Stimulated activated CD8-positive, alpha-beta memory T cell treated with anti-CD3 and anti-CD28 coated beads, Interleukin-4, amount 100 ng/mL, for 1 hour (primary cell): Measurements from ENCODE around the gene CAMSAP1.
"Not testable (repeated sequence)": the region's sequence is repeated elsewhere in the genome, so short reads cannot be mapped to it uniquely, and the experiment has no call there.

Source experiments
- DNase-seq, 2 donors: peaks; one replicate each; pipeline ENCODE4 v3.0.0-alpha.2; 2020; ENCODE audit warnings: low read depth in 2 of 2, low spot score in 1 of 2

Gene CAMSAP1

DNA sequence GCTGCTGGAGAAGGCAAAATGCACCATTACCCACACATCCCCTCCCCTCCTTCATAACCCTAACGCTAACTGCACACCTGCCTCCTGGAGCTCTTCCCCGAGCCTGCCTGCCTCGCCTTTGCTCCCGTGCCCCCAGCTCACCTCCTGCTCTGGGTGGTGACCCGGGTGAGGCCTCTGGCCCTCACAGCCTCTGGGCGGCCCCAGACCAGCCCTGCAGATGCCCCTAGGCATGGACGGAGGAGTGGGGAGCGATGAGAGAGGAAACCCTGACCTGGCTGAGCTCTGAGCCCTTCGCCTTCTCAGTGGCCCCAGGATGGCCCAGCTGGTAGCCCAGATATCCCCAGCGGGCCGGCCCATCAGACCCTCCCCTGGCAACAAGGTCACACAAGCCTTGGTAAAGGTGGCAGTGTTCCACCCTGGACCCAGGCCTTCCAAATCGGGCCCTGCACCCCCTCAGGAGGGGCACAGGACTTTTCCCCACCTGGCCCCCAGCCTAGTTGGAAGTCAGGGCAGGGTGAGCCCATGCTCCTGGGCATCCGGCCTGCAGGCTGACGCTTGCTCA is 14.5 kb upstream of the CAMSAP1 start:
- DNase-seq = no peak

DNA sequence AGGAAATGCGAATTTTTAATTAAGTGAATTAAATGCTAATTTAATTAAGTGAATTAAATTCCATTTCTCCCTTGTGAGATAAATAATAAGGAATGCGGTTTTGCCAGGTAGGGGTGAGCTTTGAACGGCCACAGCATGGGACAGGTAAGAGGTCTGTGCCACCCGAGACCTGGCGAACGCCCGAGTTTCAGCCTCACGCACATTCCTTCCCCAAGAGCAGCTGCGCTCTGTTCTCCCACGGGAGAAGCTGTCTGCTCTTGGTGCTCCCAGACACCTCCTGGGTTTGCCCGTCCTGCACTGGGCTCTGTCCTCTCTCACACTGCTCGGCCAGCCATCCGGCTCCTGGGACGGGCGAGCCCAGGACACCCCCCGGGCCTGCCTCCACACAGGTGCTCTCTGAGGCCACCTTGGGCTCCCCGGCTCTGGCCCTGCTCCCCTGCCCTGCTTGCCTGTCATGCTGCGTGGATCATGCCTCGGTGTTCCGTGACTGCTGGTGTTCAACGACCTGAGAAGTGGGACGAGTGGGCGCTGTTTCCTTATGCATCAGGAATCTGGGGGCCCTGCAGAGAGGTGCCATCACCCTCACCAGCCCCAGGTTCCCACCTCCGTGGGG is 13.7 kb upstream of the CAMSAP1 start:
- no peak for DNase-seq

DNA sequence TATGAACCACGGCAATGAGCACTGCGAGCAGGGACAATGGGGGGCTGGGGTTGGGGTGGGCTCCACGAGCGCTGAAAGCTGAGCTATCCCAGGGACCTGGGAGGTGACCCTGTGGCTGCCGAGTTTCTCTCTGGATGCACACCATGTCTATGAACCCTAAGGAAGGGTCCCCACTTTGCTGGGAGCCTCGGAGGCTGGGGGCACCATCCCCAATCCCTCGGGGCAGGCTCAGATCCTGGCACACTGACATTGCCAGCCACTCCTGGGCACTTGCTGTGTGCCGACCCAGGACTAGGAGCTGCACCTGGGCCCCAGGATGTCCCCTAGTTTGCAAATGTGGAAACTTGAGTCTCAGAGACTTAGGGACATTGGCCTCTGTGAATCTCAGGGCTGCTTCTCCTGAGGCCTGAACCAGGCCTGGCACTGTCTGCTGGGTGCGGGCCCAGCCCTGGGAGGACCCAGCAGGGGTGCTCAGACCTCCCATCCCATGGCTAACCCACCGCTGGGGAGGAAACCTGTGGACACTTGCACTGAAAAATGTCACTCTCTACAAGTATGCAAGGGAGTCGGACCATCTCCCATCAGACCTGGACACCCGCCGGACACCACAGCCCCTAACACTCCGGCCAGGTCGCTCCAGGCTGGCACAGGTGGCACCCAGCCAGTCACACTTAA is 13.0 kb upstream of the CAMSAP1 start:
- DNase-seq = no peak

DNA sequence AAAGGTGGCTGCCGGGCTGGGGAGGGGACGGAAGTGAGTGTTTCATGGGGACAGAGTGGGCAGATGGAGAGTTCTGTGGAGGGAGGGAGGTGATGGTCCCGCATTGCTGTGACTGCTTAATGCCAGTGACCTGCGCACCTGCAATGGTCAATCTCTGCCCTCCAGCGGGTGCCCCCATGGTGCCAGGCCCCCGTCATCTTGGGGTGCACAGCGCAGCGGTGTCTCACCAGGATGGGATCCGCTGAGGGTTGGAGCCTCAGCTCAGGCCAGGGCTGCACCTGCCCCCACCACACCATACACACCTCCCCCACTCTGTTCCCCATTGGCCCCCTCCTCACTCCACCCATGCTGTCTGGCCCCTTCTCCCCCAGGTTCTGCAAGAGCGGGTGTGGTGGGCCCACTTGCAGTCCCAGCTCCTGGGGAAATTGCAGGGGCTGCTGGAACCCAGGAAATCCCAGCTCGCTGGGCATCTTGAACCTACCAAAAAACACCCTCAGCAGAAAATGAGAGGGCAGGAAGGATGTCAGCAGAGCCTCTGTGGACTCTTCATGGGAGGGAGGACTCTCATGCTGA is 12.1 kb upstream of the CAMSAP1 start:
- DNase-seq = no peak

GRCh38 chr9:135916227-135916626 is 8.9 kb upstream of the CAMSAP1 start:
- not testable (repeated sequence) for DNase-seq

DNA sequence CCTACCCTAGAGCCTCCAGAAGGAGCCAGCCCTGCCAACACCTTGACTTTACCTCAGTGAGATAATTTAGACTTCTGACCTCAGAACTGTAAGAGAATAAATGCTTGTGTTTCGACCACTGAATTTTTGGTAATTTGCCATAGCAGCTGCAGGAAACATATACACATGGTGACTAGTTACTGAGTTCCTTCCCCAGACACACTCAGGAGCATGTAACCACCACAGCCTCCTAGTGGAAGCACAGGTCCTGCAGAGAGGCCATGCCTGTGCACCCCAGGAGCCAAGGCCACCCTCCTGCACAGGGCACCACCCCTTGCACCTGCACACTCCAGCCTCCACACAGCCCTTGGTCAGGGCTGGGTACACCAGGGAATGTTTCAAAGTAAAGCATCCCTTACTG is 7.6 kb upstream of the CAMSAP1 start:
- DNase-seq = no peak

DNA sequence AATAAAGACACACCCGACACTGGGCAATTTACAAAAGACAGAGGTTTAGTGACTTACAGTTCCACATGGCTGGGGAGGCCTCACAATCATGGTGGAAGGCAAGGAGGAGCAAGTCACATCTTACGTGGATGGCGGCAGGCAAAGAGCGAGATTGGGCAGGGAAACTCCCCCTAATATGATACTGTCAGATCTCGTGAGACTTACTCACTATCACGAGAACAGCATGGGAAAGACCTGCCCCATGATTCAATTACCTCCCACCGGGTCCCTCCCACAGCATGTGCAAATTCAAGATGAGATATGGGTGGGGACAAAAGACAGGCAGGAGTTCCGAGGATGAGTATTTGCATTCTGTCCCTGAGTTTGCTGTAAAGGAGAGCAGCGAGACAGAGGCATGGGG is 3.9 kb upstream of the CAMSAP1 start:
- not testable (repeated sequence) for DNase-seq

GRCh38 chr9:135910757-135911156 is 3.4 kb upstream of the CAMSAP1 start:
- DNase-seq = no peak

DNA sequence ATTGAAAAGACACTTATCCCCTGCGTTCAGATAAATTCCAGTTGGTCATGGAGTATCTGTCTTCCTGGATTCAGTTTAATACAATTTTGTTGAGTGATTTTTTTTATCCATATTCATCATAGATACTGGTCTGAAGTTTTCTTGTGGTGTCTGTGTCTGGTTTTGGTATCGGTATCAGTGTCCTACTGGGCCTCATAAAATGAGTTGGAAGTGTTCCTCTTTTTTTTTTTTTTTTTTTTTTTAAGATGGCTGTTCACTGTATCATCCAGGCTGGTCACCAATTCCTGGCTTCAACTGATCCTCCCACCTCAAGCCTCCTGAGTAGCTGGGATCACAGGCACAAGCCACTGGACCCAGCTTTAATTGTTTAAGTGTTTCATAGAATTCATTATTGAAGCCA is 2.9 kb upstream of the CAMSAP1 start:
- no peak for DNase-seq

GRCh38 chr9:135909371-135909770 is 2.0 kb upstream of the CAMSAP1 start:
- DNase-seq = no peak

- DNase-seq = no peak
Measured at GRCh38 chr9:135908754-135909204, 1.4 kb upstream of the CAMSAP1 start.

DNA sequence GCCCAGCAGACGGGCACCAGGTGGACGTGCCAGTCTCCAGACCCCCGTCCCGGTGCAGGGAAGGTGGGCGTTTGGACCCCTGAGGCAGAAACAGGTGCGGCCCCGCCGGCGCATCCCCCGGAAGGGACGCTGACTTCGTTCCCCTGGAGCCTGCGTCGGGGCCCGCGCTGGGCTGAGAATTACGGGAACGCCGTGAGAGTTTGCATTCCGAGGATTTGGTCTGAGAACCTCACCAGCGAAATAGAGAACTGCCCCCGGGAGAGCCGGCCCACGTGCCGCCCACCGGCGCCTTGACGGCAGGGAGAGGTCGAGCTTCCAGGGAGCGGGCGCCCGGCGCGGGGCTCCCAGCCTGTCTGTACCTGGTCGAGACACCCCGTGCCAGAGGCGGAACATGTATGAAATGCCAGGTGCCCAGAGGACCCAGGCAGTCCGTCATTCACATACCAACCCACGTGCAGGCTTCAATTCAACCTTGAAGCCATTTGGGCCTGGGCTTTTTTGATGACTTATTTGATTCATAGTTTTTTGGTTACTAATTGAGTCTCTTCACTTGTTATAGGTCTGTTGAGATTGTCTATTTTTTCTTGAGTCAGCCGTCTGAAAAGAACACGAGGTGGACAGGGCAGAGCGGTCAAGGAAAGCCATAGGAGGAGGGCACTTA is 877 bp upstream of the CAMSAP1 start:
- DNase-seq = no peak

DNA sequence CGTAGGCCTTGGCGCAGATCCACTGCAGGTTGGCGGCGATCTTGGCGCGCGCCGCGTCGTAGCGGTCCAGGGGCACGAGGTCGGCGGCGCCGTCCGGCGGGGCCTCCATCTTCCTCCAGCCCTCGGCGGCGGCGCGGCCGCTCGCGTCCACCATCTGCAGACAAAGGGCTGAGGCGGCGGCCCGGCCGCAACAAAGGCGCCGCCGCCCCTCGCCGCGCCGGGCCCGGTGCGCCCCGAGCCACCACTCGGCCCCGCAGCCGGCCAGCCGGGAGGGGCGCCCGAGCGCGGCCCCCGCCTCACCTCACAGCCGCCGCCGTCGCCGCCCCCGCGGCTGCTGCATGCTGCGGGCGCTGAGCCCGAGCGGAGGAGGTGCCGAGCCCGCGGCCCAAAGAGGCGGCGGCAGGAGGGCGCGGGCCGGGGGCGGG is 328 bp downstream of the CAMSAP1 start:
- DNase-seq = no peak

- DNase-seq = no peak
Measured at GRCh38 chr9:135906291-135907005, 898 bp downstream of the CAMSAP1 start.

DNA sequence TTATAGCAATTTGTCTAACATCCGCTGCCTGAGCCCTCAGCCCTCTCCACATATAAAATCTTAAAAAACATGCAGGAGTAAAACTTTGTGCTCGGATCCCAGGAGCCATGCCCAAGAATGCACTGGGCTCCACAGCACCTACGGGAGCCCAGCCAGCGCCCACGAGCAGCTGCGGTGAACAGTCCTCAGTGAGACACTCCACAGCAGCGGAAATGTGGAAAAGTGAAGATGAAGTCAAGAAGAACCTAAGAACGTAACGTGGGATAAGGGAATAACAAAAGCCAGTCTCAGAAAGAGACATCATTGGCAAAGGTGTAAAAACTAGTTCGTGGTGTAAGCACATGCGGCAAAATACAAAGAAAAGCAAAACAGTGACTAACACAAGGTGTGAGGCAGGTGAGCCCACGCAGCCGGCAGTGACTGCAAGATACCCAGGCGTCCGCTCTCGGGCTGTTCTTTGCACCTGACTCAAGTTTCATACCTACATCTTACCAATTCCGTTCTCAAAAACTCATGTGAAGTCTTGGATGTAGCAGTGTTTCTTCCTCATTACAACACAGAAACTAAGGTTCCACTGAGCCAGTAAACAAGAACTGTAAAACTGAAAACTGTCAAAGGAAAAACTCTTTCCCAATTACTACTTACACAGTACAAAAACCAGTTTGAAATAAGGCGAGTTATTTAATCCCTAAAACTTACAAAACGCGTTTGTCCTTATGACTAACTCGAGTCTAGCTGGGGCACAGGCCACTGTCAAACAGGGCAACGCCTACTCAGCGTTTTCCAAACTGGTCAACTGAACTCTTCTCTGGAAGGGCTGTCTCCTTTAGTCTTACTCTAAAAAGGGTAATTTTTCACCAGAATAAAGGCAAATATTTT is 1.7 kb downstream of the CAMSAP1 start:
- no peak for DNase-seq

DNA sequence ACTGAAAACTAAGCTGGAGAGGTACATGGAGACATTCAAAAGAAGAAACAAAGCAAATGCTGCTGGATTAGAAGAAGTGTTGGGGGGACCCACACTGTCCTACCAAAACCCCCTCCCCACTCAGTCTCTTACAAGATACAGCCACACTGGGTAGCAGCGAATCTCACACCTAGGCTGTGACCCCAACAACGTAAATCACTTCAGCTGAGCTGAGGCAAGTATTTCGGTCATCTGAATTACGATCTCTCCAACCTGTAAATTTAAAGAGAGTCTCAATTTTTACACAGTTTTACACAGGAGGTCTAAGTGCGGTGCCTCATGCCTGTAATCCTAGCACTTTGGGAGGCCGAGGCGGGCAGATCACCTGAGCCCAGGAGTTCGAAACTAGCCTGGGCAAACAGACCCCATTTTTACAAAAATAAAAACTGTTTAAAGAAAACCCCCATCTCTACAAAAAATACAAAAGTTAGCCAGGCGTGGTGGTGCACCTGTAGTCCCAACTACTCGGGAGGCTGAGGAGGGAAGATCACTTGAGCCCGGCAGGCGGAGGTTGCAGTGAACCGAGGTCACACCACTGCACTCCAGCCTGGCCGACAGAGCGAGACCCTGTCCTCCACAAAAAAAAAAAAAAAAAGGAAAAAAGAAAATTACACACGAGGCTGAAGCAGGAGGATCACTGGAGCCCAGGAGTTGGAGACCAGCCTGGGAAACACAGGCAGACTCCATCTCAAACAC is 3.4 kb downstream of the CAMSAP1 start:
- DNase-seq = no peak

DNA sequence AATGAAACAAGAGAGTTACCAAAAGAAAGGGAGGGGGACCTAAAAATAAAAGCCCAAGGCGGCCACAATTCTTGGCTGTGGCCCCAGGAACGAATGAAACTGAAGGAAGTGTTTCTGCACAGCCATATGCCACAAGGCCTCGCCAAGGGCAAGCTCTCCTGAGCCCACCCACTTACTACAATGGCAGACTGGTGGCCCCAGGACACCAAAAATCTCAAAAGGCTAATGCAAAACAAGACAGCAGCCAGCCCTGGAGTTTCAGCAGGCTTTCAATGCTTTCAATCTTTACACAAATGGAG is 4.0 kb downstream of the CAMSAP1 start:
- no peak for DNase-seq

DNA sequence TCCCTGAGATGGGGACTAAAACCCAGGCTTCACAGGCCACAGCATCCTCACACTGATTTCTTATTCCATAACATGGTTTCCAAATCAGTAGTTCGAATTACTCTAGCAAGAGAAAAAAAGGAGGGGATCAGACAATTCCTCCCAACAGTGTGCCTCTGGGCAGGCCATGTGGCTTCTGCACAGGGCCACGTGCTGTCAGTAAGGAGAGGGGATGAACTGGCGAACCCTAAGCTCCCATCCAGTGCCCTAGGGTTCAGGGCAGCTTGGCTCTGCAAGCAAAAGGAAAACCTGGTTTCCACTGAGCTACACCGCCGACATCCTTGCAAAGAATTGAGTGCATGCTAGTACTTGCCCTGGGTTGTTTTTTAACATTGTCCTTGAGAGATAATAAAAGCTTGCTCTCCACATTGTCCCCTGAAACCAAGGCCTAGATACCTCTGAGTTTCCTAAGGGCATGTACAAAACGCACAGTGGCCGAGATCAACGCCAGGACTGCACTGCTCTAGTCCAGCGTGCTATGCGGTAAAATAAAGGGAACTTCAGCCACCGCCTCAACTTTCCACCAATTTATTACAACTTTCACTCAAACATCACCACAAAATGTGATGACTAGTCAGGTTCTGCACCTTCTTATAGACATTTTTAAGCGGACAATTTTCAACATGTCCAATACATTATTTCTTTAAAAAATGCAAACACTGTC is 4.5 kb downstream of the CAMSAP1 start:
- DNase-seq = no peak

GRCh38 chr9:135901826-135902225 is 5.5 kb downstream of the CAMSAP1 start:
- no peak for DNase-seq
